OCI-LY3 (cell line): ENCODE data around the gene PPDPF.

ENCODE experiments used
- EZH2phosphoT487 ChIP-seq: fragments of 200-600 bp; shearing (Covaris generic); IDR thresholded peaks from 2 replicates; pipeline ENCODE4 v1.6.1; 2018; ENCODE audit warnings: antibody characterized with exemption, mixed run types, low read depth
- TF ChIP-seq, protein P1 (sequence below): fragments of 200-600, 300-600 bp; sonication (generic); IDR thresholded peaks from 2 replicates; pipeline ENCODE4 v1.5.1; 2014; ENCODE audit warnings: antibody characterized with exemption, low read length, low read depth

DNA sequence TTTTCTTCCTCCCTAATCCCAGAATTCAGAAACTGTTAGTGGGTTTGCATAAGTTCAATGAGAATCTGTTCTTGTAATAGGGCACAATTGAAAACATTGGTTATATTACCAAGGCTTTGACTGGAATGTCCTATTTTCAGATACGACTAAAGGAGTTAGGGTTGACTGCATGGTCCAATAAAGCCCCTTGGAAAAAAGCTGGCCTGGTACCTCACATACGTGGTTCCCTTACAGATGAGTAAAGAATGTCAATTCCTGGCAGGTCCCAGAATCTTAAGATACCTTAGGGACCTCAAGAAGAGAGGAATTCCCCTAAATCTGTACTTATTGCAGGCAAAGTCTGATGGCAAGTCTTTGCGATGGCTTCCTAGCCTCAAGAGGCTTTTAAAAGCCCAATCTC is 4.6 kb downstream of the PPDPF start:
- TF ChIP-seq, protein P1, sequence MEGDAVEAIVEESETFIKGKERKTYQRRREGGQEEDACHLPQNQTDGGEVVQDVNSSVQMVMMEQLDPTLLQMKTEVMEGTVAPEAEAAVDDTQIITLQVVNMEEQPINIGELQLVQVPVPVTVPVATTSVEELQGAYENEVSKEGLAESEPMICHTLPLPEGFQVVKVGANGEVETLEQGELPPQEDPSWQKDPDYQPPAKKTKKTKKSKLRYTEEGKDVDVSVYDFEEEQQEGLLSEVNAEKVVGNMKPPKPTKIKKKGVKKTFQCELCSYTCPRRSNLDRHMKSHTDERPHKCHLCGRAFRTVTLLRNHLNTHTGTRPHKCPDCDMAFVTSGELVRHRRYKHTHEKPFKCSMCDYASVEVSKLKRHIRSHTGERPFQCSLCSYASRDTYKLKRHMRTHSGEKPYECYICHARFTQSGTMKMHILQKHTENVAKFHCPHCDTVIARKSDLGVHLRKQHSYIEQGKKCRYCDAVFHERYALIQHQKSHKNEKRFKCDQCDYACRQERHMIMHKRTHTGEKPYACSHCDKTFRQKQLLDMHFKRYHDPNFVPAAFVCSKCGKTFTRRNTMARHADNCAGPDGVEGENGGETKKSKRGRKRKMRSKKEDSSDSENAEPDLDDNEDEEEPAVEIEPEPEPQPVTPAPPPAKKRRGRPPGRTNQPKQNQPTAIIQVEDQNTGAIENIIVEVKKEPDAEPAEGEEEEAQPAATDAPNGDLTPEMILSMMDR, result no peak
- TF ChIP-seq EZH2phosphoT487, result no peak
